SKM-1 (cell line): ENCODE measurements around the gene DALRD3.

ENCODE experiments used
- DNase-seq: peaks from one replicate; lab custom pipeline; 2025; ENCODE audit not compliant: unreplicated experiment; lab: John Stamatoyannopoulos, UW

Gene DALRD3

GRCh38 chr3:48982686-48983085 is 35.7 kb downstream of the DALRD3 start:
- DNase-seq, result no peak

GRCh38 chr3:48982016-48982415 is 36.4 kb downstream of the DALRD3 start:
- no peak for DNase-seq

GRCh38 chr3:48980295-48980694 is 38.1 kb downstream of the DALRD3 start:
- no peak for DNase-seq

GRCh38 chr3:48979451-48979850 is 38.9 kb downstream of the DALRD3 start:
- no peak for DNase-seq

- DNase-seq, result no peak
Observed at GRCh38 chr3:48974076-48974864, 44.1 kb downstream of the DALRD3 start.

- no peak for DNase-seq
Observed at GRCh38 chr3:48970586-48970985, 47.8 kb downstream of the DALRD3 start.

- no peak for DNase-seq
Observed at GRCh38 chr3:48966876-48967361, 51.5 kb downstream of the DALRD3 start.

GRCh38 chr3:48966367-48966766 is 52.0 kb downstream of the DALRD3 start:
- DNase-seq, result no peak
